Suprapubic skin (tissue), 4 donors: ENCODE results near the gene AMMECR1L.

Source experiments
- CTCF ChIP-seq, 2 donors: fragments of 200-600 bp in 1 of 2; fragments of 450-650 bp in 1 of 2; sonication (generic) in 1 of 2; IDR thresholded peaks; one replicate each; pipeline ENCODE4 v1.5.1; 2016 to 2019; ENCODE audit warnings: antibody characterized with exemption in 2 of 2, mild to moderate bottlenecking in 1 of 2, moderate library complexity in 1 of 2
- EP300 ChIP-seq: sonication (generic); formaldehyde crosslinking; IDR thresholded peaks from one replicate; pipeline ENCODE4 v1.6.1; 2017; ENCODE audit warnings: antibody characterized with exemption
- POLR2A ChIP-seq, 2 donors: fragments of 450-650 bp; IDR thresholded peaks; one replicate each; pipeline ENCODE4 v1.6.1; 2017; ENCODE audit warnings: antibody characterized with exemption in 2 of 2, mild to moderate bottlenecking in 2 of 2, moderate library complexity in 2 of 2
- POLR2AphosphoS5 ChIP-seq, 3 donors: sonication (generic); formaldehyde crosslinking; IDR thresholded peaks; one replicate each; pipeline ENCODE4 v1.6.1; 2017; ENCODE audit warnings: antibody characterized with exemption in 3 of 3

GRCh38 chr2:127847931-127848330 is 37.8 kb downstream of the AMMECR1L start:
- TF ChIP-seq CTCF (IDR thresholded peaks at IDR 0.05) (no peak), POLR2AphosphoS5 (IDR thresholded peaks at IDR 0.05) (no peak), POLR2A (IDR thresholded peaks at IDR 0.05) (no peak), EP300 (no peak)
